22Rv1 (cell line): ENCODE measurements around the gene P2RX2.

Source experiments
- ZFX ChIP-seq: fragments of 450-650 bp; IDR thresholded peaks from 2 replicates; pipeline ENCODE4 v1.6.1; 2017; ENCODE audit warnings: antibody characterized with exemption, borderline replicate concordance
- TF ChIP-seq, protein P1 (sequence below): fragments of 450-650 bp; IDR thresholded peaks from 2 replicates; pipeline ENCODE4 v1.5.1; 2017; ENCODE audit warnings: mild to moderate bottlenecking

DNA sequence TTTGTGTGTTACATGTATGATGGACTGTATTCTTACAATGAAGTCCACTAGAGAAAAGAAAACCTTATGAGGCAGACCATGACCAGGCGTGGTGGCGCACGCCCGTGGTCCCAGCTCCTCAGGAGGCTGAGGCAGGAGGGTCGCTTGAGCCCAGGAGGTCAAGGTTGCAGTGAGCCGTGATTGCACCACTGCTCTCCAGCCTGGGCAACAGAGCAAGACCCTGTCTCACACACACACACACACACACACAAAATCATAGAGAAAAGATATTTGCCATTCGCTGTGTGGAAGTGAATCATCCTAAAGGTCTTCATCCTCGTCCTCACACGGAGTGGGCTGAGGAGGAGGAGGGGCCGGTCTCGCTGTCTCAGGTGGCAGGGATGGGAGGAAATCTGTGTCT, 40.5 kb upstream of the P2RX2 start:
- TF ChIP-seq, protein P1, sequence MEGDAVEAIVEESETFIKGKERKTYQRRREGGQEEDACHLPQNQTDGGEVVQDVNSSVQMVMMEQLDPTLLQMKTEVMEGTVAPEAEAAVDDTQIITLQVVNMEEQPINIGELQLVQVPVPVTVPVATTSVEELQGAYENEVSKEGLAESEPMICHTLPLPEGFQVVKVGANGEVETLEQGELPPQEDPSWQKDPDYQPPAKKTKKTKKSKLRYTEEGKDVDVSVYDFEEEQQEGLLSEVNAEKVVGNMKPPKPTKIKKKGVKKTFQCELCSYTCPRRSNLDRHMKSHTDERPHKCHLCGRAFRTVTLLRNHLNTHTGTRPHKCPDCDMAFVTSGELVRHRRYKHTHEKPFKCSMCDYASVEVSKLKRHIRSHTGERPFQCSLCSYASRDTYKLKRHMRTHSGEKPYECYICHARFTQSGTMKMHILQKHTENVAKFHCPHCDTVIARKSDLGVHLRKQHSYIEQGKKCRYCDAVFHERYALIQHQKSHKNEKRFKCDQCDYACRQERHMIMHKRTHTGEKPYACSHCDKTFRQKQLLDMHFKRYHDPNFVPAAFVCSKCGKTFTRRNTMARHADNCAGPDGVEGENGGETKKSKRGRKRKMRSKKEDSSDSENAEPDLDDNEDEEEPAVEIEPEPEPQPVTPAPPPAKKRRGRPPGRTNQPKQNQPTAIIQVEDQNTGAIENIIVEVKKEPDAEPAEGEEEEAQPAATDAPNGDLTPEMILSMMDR = no peak
- no peak for TF ChIP-seq ZFX
